Jurkat, Clone E6-1 (cell line): ENCODE data around the gene CERT1.

ENCODE experiments used
- DNase-seq: peaks from one replicate; pipeline ENCODE4 v3.0.0-alpha.2; 2011; ENCODE audit warnings: low read depth, low spot score
- H3K4me3 ChIP-seq: 2 replicates; pipeline ENCODE4 v1.5.1; 2011; ENCODE audit warnings: mild to moderate bottlenecking, low read length, control low read depth, moderate library complexity

The CERT1 gene

GRCh38 chr5:75439276-75439675 is 72.2 kb downstream of the CERT1 start:
- no peak overlapping the region for H3K4me3 ChIP-seq
- DNase-seq, result no peak

DNA sequence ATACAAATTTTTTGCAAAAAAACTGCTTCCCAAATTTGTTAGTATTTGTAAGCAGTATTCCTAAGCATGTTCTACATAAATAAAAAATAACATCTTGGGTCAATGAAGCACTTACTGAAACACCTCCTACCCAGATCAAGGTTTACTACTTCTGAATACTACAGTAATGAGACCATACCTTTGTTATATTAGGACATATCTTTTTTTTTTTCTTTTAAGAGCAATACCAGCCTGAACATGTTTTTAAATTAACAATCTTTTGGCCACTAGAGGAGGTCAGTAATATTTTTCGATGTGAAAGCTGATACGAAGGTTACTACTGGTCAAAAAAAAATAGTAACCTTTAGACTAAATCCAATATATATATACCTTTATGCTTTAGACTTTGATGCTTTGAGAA is 72.7 kb downstream of the CERT1 start:
- no peak overlapping the region for H3K4me3 ChIP-seq
- no peak for DNase-seq

GRCh38 chr5:75435096-75435495 is 76.3 kb downstream of the CERT1 start:
- DNase-seq, result no peak
- no peak overlapping the region for H3K4me3 ChIP-seq

- H3K4me3 ChIP-seq, result no peak overlapping the region
- DNase-seq, result no peak
These were observed 77.5 kb downstream of the CERT1 start for GRCh38 chr5:75433814-75434506.

- no peak for DNase-seq
These were observed 97.2 kb downstream of the CERT1 start for GRCh38 chr5:75414241-75414640.

DNA sequence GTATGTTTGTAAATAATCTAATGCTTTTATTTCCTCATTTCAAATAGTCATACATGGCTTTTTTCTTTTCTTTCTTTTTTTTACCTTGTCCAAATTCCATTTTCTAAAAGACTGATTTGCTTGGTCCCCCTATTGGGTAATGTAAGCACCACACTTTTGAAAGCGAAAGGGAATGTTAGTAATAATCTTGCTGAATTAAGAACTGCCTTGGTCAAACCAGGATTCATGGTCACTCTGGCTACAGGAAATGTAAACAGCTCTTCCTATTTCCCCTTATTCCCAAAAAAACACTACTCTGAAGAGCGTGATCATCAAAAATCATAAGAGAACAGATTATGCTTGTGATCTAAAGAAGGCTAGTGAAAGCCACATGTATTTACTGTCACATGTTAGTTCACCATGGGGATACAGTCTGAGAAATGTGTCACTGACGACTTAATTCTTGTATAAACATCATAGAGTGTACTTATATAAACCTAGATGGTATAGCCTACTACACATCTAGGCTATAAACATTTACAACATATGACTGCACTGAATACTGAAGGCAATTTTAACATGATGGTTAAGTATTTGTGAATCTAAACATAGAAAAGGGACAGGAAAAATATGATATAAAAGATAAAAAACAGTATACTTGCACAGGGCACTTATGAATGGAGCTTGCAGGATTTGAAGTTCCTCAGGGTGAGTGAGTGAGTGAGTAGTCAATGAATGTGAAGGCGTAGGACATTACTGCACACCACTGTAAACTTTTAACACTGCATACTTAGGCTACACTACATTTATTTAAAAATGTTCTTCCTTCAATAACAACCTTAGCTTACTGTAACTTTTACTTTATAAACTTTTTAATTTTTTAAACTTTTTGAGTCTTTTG is 99.1 kb downstream of the CERT1 start:
- no peak for DNase-seq
- no peak overlapping the region for H3K4me3 ChIP-seq

More at GRCh38 chr5:75414241-75414640, 97.2 kb downstream of the CERT1 start:
- no peak overlapping the region for H3K4me3 ChIP-seq

GRCh38 chr5:75405296-75405695 is 106.1 kb downstream of the CERT1 start:
- H3K4me3 ChIP-seq, result no peak overlapping the region
- DNase-seq, result no peak

GRCh38 chr5:75395277-75395676 is 116.2 kb downstream of the CERT1 start:
- H3K4me3 ChIP-seq, result no peak overlapping the region
- no peak for DNase-seq

DNA sequence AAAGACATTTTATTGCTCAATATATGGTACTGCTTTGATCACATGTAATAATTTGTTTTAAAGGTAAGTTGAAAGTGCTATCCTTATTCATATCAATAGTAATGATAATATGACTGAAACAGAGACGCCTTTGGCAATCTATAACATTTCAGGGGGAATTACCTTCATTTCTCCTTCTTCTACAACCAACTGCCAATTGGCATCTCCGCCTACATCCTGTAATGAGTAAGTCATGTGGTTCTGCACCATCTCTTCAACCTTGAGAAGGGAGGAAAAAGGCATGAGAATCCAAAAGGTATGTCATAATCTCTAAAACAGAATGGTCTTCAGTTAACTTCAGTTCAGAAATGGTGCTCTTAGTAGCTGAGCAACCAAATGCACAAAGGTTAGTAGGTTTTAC is 122.0 kb downstream of the CERT1 start:
- no peak overlapping the region for H3K4me3 ChIP-seq
- no peak for DNase-seq

DNA sequence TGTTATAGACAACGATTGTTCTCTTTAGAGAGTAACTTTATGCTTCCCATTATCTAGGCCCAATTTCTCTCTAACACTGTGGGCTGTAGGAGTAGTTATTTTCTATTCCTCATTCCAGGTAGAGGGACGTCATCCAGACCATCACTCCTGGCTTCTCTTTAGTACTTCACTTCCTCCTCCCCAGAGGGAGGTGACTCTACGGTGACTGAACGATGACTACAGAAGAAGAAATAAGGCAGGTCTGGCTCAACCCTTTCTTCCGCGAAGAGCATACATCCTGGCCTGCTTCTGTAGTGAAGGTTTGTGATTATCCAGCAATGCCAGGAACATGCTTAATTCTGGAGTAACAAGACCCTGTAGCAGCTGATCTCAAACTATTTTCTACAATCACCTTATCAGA is 123.6 kb downstream of the CERT1 start:
- no peak overlapping the region for H3K4me3 ChIP-seq
- no peak for DNase-seq

GRCh38 chr5:75384218-75384617 is 127.2 kb downstream of the CERT1 start:
- no peak for DNase-seq
- no peak overlapping the region for H3K4me3 ChIP-seq

- DNase-seq, result no peak
- no peak overlapping the region for H3K4me3 ChIP-seq
These were observed 130.0 kb downstream of the CERT1 start for GRCh38 chr5:75381456-75381855.

- no peak for DNase-seq
- no peak overlapping the region for H3K4me3 ChIP-seq
These were observed 131.3 kb downstream of the CERT1 start for GRCh38 chr5:75380099-75380498.

- DNase-seq, result no peak
- no peak overlapping the region for H3K4me3 ChIP-seq
These were observed 136.0 kb downstream of the CERT1 start for GRCh38 chr5:75375414-75375813.

DNA sequence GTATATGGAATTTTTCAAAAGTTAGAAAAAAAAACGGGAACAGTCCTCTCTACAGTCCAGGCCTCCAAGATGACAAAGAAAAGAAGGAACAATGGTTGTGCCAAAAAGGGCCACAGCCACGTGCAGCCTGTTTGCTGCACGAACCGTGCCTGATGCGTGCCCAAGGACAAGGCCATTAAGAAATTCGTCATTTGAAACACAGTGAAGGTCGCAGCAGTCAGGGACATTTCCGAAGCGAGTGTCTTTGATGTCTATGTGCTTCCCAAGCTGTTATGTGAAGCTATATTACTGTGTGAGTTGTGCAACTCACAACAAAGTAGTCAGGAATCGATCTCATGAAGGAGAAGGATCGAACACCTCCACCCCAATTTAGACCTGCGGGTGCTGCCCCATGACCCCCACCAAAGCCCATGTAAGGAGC is 137.0 kb downstream of the CERT1 start:
- DNase-seq, result no peak
- H3K4me3 ChIP-seq, result no peak overlapping the region

DNA sequence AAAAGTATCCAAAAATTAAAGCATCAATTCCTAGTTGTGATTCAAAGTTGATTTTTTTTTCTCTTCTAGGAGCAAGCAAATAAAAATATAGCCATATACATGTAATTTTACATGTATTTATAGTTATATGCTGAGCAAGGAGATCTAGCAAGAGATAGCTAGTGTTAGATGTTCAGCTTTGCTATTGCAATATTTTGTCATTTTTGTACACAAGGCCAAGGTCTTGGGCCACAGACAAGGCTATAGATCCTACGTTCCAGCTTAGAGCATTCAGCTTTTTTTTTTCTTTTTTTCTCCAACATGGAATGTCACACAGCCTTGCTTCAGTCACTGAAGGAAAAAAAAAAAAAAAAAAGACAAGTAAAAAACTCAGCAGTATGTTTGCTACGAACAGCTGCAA is 137.6 kb downstream of the CERT1 start:
- no peak for DNase-seq
- no peak overlapping the region for H3K4me3 ChIP-seq

GRCh38 chr5:75368391-75368790 is 143.0 kb downstream of the CERT1 start:
- DNase-seq, result no peak
- no peak overlapping the region for H3K4me3 ChIP-seq

DNA sequence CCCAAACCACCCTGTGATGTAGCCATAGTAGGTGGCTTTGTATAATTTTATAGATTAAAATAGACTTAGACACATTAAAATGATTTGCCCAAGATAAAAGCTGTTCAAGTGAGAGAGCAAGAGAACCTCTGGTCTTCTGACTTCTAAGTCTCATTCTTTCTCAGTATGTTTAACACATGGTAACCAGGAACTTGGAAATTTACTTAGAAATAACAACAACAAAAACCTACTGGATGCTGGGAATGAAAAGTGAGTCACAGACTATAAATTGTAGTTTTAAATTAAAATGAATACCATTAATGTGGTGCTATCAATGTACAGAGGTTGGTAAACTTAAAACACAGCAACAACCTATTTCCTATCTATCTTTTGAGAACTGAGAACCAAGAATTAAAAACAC is 144.0 kb downstream of the CERT1 start:
- H3K4me3 ChIP-seq, result no peak overlapping the region
- no peak for DNase-seq

DNA sequence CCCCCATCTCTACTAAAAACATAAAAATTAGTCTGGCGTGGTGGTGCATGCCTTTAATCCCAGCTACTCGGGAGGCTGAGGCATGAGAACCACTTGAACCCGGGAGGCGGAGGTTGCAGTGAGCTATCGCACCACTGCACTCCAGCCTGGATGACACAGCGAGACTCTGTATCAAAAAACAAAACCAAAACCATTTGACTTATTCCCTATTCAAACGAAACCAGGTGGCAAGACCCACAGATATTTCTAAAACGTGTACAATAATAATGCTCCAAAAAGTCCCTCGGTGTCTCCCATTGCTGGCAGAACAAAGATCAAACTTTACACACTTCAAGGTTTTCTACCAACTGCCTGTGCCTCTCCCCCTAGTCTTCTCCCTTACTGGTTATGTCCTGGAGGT is 144.6 kb downstream of the CERT1 start:
- no peak overlapping the region for H3K4me3 ChIP-seq
- DNase-seq, result no peak

- H3K4me3 ChIP-seq, result no peak overlapping the region
- DNase-seq, result no peak
These were observed 145.7 kb downstream of the CERT1 start for GRCh38 chr5:75365740-75366139.
